GM18868 (cell line): ENCODE data around the gene ZEB2.

Source experiments
- ATAC-seq: cut with Tn5 transposase; IDR thresholded peaks from one replicate; pipeline ENCODE4 v1.9.1; 2021; ENCODE audit warnings: mild to moderate bottlenecking, moderate library complexity; ENCODE audit not compliant: unreplicated experiment

Gene ZEB2

GRCh38 chr2:144529841-144530240 is 9.9 kb upstream of the ZEB2 start:
- no peak for ATAC-seq

GRCh38 chr2:144528108-144528507 is 8.2 kb upstream of the ZEB2 start:
- ATAC-seq, result no peak

GRCh38 chr2:144526831-144527230 is 6.9 kb upstream of the ZEB2 start:
- ATAC-seq, result no peak

- no peak for ATAC-seq
Observed at GRCh38 chr2:144524118-144525009, 4.4 kb upstream of the ZEB2 start.

- no peak for ATAC-seq
Observed at GRCh38 chr2:144523596-144524117, 3.7 kb upstream of the ZEB2 start.

GRCh38 chr2:144522897-144523595 is 3.1 kb upstream of the ZEB2 start:
- ATAC-seq, result no peak

GRCh38 chr2:144522176-144522896 is 2.4 kb upstream of the ZEB2 start:
- no peak for ATAC-seq

GRCh38 chr2:144521686-144522085 is 1.8 kb upstream of the ZEB2 start:
- no peak for ATAC-seq

- ATAC-seq, result no peak
Observed at GRCh38 chr2:144520756-144521487, 1.0 kb upstream of the ZEB2 start.

GRCh38 chr2:144519597-144519933 is 354 bp downstream of the ZEB2 start:
- ATAC-seq, result no peak

GRCh38 chr2:144518748-144519596 is 947 bp downstream of the ZEB2 start:
- peak; percentile 49 for ATAC-seq

GRCh38 chr2:144517866-144518747 is 1.8 kb downstream of the ZEB2 start:
- ATAC-seq, result no peak

GRCh38 chr2:144516981-144517865 is 2.7 kb downstream of the ZEB2 start:
- ATAC-seq, result peak; percentile 72

- ATAC-seq, result peak; percentile 3
Observed at GRCh38 chr2:144516411-144516980, 3.4 kb downstream of the ZEB2 start.

- ATAC-seq, result no peak
Observed at GRCh38 chr2:144515696-144516410, 4.1 kb downstream of the ZEB2 start.

- ATAC-seq, result no peak
Observed at GRCh38 chr2:144515099-144515695, 4.7 kb downstream of the ZEB2 start.
